8988T (cell line): Measurements from ENCODE around the gene ST3GAL3.

Experiments
- DNase-seq: peaks from one replicate; pipeline ENCODE4 v3.0.0; 2011

Gene ST3GAL3

GRCh38 chr1:43854473-43854872, 147.1 kb downstream of the ST3GAL3 start:
- no peak for DNase-seq

GRCh38 chr1:43856188-43856587, 148.9 kb downstream of the ST3GAL3 start:
- no peak for DNase-seq

GRCh38 chr1:43857163-43857562, 149.8 kb downstream of the ST3GAL3 start:
- DNase-seq, result no peak

- DNase-seq, result no peak
Observed at GRCh38 chr1:43858324-43858723, 151.0 kb downstream of the ST3GAL3 start.

GRCh38 chr1:43861337-43861736, 154.0 kb downstream of the ST3GAL3 start:
- DNase-seq, result no peak

GRCh38 chr1:43861988-43862735, 154.8 kb downstream of the ST3GAL3 start:
- no peak for DNase-seq

DNA sequence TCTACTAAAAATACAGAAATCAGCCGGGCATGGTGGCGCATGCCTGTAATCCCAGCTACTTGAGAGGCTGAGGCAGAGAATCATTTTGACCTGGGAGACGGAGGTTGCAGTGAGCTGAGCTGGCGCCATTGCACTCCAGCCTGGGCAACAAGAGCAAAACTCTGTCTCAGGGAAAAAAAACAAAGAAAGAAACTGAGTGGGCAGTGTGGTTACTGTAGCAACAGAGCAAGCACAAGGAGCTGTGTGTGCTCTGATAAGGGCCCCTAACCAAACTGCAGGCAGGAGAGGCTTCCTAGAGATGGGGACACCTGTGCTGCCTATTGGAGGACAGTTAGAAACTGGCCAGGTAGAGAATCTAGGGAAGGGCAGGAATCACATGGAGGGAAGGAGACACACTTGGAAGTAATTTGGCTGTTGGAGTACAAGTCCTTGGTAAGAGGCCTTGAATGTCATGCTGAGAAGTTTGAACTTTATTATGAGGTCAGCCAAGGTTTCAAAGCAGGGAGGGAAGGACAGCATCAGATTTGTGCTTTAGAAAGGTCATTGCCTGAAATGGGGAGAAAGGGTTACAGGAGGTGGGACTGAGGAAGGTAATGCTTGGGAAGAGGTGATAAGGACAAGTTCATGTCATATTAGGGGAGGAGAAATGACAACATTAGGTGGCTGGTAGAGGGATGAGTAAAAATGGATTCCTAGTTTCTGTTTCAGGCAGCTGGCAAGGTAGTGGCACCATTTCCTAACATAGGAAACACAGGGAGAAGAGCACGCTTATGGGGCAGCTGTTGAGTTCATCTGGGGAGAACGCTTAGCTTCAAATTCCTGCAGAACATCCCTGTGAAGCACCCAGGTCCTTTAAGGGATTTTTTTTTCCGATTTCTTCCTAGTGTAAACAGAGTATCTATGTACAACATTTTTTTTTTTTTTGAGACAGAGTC, 157.0 kb downstream of the ST3GAL3 start:
- no peak for DNase-seq

- DNase-seq, result no peak
Observed at GRCh38 chr1:43866201-43866600, 158.9 kb downstream of the ST3GAL3 start.

DNA sequence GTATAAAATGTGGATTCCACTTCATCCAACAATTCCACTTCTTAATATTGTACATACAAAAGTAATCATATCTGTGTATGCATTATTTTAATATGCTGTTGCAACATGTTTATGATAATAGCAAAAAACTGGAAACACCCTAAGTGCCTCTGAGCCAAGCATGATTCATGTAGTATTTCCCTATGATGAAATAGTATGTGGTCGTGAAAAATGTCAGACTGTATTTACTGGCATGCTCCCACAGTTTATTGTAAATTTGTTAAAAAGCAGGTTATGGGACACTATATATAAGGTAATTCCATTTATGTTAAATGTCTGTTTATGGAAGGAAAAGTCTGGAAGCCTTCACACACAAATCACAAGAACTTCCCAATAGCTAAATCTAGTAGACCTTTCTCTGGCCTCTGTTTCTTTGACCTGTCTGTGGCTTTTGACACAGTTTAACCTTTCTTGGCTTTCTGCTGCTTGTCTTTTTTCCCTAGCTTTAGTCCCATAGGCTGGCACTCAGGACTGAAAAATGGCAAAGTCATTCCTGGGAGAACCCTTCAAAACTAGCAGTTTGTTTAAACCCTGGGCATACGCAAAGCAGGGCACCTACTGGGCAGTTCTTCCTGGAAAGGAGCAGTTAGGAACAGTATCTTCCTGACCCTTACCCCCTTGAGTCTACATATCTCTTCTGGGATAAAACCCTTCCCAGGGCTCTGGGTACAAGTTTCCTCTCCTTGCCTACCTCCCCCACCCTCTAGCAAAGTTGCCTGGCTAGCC, 160.8 kb downstream of the ST3GAL3 start:
- DNase-seq, result no peak

- DNase-seq, result no peak
Observed at GRCh38 chr1:43868741-43869067, 161.4 kb downstream of the ST3GAL3 start.

GRCh38 chr1:43870306-43870705, 163.0 kb downstream of the ST3GAL3 start:
- no peak for DNase-seq

DNA sequence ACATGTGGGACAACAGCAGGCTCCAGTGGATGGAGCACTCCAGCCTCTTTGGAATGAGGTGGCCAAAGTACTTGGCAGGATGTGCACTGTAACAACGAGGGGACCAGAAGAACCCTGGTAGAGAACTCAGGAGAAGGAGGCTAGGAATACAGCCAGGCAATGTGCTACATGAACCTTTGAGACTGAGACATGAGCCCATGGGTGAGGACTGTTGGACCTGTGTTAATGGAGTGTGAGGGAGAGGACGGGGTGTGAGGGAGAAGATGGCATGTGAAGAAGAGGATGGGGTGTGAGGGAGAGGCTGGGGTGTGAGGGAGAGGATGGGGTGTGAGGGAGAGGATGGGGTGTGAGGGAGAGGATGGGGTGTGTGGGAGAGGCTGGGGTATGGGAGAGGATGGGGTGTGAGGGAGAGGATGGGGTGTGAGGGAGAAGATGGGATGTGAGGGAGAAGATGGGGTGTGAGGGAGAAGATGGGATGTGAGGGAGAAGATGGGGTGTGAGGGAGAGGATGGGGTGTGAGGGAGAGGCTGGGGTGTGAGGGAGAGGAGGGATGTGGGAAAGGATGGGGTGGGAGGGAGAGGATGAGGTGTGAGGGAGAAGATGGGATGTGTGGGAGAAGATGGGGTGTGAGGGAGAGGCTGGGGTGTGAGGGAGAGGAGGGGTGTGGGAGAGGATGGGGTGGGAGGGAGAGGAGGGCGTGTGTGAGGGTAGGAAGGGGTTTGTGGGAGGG, 164.0 kb downstream of the ST3GAL3 start:
- no peak for DNase-seq

GRCh38 chr1:43872280-43872679, 164.9 kb downstream of the ST3GAL3 start:
- DNase-seq, result no peak

DNA sequence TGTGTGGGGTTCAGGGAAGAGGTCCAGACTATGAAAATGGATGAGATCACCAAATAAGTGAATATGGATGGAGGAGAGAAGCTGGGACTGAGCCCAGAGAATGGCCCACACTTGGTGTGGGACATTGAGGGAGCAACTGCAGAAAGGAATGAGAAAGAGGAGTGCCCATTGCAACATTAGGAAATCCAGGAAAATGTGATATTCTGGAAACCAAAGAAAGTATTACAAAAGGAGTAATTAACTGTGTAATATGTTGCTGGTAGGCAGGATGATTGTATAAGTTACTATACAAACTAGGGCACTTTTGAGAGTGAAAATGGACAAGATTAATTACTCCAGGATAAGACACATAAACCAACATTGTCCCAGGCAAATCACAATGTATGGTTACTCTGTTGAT, 166.5 kb downstream of the ST3GAL3 start:
- DNase-seq, result no peak

DNA sequence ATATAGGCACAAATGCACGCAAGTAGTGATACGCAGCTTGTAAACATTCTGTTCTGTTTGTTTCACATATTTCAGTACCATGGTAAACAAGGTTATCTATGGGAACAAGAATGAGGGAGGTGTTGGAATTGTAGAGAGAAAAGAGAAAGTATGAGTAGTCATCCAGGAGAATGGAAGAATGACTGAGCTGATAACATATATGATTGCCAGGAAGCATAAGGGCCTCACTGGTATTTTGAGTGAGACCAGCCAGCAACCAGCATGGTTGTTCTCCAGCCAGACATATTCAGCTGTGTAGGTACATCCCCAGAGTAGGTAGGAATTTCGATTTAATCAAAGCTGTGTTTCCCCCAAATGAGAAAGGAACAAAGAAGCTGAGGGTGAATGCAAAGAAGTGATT, 167.4 kb downstream of the ST3GAL3 start:
- no peak for DNase-seq

DNA sequence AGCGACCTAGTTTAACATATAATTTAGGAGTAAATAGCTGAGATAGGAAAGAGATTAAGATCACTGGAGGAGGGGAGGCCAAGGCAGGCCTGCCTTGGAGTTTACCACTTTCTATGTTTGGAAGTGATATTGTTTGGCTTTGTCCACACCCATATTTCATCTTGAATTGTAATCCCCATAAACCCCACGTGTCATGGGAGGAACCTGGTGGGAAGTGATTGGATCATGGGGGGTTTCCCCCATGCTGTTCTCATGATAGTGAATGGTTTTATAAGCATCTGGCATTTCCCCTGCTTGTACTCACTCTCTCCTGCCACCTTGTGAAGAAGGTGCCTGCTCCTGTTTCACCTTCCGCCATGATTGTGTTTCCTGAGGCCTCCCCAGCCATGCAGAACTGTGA, 168.0 kb downstream of the ST3GAL3 start:
- DNase-seq, result no peak

GRCh38 chr1:43877101-43877500, 169.8 kb downstream of the ST3GAL3 start:
- no peak for DNase-seq

DNA sequence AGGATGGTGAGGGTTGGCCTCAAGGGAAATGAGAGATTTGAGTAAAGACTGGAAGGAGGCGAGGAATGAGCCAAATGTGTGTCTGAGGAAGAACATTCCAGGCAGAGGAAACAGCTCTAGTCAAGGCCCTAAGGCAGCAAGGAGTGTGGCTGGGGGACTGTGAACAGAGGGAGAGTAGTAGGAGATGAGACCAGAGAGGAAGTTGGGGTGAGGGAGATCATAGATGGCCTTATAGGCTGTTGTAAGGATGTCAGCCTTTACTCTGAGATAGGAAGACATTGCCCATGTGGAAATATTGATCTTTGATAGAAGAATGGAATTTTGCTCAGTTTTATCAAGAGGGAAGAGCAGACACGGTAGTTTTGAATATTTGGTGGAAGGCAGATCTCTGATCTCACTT, 171.1 kb downstream of the ST3GAL3 start:
- DNase-seq, result no peak

DNA sequence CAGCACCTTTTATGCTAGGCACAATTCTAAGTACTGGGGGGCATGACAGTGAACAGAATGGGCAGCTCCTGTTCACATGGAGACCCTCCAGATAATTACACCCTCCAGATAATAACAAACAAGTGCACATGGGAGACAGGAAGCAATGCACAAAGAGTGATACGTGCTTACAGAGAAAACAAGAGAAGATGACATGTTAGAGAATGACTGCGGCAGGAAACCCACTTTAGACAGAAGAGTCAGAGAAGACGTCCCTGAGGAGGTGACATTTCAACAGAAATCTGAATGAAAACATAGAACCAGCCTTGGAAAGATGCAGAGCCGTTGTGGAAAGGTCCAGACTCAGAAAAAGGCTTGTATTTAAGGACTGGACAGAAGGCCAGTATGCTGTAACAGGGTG, 171.5 kb downstream of the ST3GAL3 start:
- no peak for DNase-seq

GRCh38 chr1:43879414-43879813, 172.1 kb downstream of the ST3GAL3 start:
- DNase-seq, result no peak

DNA sequence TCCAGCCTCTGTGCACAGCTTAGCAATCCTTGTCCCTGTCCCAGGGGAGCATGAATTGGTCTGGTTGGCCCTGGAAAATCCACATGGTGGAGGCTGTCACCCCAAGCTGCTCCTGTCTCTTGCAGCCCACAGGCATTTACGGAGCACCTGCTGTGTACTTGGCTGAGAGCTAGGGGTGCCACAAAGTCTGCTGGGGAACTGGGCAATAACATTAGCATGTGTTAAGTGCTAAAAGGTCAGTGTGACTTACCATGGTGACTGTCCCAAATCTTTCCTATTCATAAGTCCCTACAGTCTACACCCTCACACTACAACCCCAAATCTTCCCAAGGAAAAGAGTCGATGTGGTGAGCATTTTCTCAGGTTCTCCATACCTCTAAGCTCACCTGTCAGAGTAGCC, 172.7 kb downstream of the ST3GAL3 start:
- no peak for DNase-seq

GRCh38 chr1:43880604-43881003, 173.3 kb downstream of the ST3GAL3 start:
- DNase-seq, result no peak

DNA sequence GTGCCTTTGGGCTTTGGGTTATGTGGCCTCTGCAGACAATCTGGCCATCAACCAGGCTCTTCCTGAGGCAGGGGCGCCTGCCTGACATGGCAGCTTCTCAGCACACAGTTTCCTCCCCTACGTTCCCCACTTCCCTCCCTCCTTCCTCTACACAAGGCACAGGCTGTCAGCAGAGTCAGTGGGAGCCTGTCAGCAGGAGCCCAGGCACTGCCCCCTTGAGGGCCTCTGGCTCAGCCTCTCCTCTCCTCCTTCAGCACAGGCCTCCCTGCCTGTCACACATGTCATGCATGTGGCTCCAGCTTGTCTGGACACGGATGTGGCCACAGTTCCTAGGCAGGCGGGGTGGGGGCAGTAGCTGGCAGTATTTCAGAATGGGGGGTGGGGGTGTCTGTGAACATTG, 174.1 kb downstream of the ST3GAL3 start:
- no peak for DNase-seq
